Peyer's patch (tissue), 4 donors: ENCODE measurements around the gene MYO5C.

Experiments used
- POLR2A ChIP-seq, 2 donors: fragments of 450-650 bp; IDR thresholded peaks; one replicate each; pipeline ENCODE4 v1.5.1; 2017; ENCODE audit warnings: antibody characterized with exemption in 2 of 2, mild to moderate bottlenecking in 2 of 2, moderate library complexity in 2 of 2
- TF ChIP-seq, protein P1 (sequence below), 6 experiments: fragments of 450-650 bp in 4 of 6; fragments of 200-600 bp in 2 of 6; sonication (generic) in 1 of 6; IDR thresholded peaks; one replicate each; pipeline ENCODE4 v1.5.1; 2017 to 2019; ENCODE audit warnings: antibody characterized with exemption in 6 of 6, mild to moderate bottlenecking in 3 of 6, moderate library complexity in 1 of 6

DNA sequence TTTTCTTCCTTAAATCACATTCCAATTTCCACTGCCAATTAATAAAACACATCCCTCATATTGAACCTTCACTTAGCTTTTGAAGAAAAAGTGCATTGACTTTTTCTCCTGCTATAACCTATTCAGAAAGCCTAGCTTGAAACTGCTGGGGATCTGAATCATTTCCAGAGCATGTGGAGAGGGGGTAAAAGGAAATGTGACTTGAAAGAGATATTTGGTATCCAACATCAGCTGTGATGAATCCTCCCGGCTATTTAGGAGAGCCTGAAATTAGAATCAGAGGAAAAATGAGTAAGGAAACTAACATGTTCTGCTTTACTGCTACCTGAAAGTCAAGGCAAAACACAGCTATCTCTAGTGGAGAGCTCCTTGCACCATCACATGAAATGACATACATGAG, 101.8 kb downstream of the MYO5C start:
- TF ChIP-seq, protein P1, sequence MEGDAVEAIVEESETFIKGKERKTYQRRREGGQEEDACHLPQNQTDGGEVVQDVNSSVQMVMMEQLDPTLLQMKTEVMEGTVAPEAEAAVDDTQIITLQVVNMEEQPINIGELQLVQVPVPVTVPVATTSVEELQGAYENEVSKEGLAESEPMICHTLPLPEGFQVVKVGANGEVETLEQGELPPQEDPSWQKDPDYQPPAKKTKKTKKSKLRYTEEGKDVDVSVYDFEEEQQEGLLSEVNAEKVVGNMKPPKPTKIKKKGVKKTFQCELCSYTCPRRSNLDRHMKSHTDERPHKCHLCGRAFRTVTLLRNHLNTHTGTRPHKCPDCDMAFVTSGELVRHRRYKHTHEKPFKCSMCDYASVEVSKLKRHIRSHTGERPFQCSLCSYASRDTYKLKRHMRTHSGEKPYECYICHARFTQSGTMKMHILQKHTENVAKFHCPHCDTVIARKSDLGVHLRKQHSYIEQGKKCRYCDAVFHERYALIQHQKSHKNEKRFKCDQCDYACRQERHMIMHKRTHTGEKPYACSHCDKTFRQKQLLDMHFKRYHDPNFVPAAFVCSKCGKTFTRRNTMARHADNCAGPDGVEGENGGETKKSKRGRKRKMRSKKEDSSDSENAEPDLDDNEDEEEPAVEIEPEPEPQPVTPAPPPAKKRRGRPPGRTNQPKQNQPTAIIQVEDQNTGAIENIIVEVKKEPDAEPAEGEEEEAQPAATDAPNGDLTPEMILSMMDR (IDR thresholded peaks at IDR 0.05), result no peak
- no peak for TF ChIP-seq POLR2A (IDR thresholded peaks at IDR 0.05)
